ENCODE measurements around the gene TMSB10.
"Not testable (repeated sequence)": the region's sequence is repeated elsewhere in the genome, so short reads cannot be mapped to it uniquely, and the experiment has no call there.

TMSB10 gene

DNA sequence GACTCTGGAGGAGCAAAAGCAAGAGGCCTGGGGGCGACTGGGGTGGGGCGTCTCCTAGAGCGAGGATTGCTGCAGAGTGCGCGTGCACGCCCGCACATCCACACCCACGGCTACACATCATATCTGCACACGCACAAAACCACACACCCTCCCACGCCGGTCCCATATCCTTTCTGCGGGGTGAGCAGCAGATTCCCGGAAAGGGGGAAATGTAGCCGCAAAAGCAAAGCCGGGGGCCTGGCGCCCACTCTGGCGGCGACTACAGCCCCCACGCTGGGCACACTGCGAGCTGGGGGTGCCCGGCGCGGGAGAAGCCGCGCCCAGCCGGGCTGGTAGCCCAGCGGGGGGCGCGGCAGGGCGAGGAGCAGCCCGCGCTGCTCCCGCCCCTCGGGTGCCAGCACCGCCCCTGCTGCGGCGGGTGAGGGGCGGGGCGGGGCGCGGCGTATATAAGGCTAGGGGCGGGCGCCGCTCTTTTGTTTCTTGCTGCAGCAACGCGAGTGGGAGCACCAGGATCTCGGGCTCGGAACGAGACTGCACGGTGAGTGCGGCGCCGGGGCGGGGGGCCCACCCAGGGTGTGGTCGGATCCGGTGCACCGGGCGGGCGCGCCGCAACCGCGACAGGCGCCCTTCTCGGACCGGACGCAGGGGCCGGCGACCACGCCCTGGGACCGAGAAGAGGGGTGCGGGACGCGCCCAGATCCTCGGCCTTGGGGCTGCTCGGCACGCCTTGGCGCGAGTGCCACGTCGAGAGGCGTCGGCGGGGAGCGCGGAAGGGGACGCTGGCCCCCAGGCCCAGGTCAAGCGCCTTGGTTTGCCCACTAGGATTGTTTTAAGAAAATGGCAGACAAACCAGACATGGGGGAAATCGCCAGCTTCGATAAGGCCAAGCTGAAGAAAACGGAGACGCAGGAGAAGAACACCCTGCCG is at the start of gene TMSB10:
TSS of gene TMSB10 (plus strand) at position 476 of the 927 bp plus-strand sequence.
- DNase-seq (ENCODE audit: low spot score), result peak; percentile 92

DNA sequence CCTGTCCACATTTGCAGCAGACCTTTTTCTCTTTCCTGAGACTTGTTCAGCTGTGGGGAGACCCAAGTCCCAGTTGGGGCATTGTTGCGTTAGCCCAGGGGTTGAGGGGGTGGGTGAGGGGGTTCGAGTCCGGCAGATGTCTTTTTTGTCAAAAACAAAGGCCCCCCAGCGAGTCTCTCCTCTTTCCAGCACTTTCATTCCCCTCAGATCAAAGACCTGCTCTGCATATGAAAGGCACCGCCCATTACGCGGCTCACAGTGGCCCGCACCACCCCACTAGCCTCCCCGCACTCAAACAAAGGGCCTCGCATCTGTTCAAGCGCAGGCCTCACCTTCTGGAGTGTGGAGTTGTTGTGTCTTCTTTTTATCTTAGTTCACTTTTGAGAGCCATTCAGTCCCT is 49.7 kb upstream of the TMSB10 start:
- no peak for DNase-seq (ENCODE audit: low spot score)

DNA sequence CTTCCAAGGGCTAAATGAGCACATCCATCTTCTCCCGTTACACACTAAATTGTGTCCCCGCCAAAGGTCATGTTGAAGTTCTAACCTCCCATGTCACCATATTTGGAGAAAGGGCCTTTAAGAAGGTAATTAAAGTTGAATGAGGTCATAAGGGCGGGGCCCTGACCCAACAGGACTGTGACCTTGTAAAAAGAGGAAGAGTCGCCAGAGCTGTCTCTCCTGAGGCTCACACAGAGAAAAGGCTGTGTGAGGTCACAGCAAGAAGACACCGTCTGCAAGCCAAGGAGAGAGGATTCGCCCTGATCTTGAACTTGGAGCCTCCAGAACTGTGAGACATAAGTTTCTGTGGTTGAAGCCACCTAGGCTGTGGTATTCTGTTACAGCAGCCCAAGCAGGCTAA is 48.7 kb upstream of the TMSB10 start:
- peak; percentile 45 for DNase-seq (ENCODE audit: low spot score)

DNA sequence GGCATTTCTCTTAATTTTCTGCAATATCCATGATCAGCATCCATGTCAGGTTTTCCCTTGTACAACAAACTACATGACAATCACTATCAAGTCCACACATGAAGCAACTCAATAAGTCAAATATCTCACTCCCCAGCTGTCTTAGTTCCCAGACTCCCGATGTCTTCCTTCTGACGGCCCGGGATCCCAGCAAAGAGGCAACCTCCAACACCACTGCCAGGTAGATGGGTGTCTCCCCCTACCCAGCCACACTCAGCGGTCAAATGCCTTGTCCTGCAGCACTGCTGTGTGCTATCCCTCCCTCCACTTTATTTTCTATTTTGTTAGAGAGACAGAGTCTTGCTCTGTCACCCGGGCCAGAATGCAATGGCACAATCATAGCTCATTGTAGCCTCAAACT is 47.9 kb upstream of the TMSB10 start:
- no peak for DNase-seq (ENCODE audit: low spot score)

DNA sequence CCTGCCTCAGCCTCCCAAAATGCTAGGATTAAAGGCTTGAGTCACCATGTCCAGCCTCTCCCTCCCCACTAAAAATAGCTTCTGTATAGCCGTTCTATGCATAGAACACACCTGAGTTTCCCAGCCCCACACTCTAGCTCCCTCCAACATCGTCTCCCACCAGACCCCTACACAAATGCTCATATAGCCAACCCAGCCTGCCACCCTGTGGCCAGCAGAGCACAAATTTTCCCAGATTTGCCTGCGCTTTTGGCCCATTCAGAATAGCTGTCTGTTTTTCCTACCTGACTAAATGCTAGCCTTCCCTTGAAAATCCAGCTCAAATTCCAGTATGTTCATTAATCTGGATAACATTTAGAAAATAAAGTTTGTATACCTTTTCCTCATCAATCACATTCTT is 47.3 kb upstream of the TMSB10 start:
- no peak for DNase-seq (ENCODE audit: low spot score)

DNA sequence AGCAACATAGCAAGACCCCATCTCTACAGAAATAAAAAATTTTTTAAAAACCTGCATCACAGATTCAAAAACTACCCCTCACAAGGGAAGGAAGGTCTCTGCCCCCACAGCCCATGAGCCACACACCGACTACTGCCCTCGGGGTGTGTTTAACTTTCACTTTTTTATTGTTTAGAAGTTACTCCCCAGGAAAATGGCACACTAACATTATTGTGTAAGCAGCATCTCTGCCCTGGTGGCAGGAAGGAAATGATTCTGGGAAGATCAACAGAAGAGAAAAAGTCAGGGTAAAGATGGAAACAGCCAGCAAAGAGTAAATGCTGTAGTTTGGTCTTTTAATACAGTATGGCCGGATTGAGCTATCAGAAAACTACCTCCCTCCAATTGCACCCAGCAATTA is 46.5 kb upstream of the TMSB10 start:
- no peak for DNase-seq (ENCODE audit: low spot score)

DNA sequence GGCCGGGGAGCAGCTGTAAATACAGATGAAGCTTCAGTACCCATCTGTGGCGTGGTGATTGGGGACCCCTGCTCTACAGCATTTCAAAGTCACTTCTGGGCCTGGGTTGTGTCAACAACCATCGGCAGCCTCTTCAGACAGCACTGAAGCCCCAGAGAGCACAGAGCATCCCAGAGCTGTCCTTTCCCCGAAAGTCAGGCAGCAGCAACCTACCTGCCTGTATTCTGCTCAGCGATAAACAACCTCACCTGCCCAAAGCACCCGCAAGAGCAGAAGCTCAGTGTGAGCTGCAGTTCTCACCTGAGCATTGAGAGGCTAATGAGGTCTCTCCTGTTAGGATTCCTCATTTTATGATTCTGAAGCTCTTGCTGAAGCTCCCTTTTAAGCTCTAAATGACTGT is 43.9 kb upstream of the TMSB10 start:
- DNase-seq (ENCODE audit: low spot score), result no peak

DNA sequence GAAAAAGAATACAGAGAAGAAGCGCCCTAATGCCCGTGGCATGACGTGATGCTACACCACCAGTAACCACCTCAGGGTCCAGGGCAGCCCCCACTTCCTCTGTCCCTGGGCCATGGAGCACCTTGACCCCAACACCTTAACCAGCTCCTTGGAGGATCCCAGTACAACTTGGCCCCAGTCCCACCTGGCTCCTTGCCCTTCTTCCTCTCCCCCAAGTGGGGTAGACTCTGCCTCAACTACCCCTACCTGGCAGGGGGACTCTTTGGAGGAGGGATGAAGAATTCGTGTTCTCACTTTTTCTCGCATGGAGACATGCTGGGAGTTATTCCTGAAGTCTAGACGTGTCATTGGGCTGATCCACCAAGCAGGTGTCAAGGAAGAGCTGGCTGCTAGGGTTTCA is 43.5 kb upstream of the TMSB10 start:
- no peak for DNase-seq (ENCODE audit: low spot score)

DNA sequence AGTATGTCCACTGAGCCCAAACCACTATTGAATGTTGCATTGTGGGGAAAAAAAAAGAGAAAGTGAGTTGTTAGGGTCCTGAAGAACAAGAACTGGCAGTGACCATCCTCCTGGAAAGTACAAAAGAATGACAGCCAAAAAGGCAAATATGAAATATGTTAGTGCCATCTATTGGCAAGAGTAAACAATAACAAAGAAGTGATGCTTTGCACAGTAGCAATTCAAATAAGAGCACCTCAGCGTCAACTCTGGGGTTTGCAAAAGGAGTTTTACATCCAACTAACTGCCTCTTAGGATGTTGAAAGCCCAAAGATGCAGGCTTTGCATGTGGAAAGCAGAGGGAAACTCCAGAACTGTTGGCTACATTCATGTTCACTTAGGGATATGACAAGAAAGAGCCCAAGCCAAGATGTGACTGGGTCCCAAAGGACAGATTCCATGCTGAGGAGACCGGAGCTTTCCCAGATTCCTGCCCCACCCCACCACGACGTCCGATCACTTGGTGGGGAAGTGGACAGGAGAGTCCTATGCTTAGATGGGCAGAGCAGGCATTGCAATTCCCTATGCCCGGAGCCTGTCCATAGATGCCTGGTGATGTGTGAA is 40.2 kb upstream of the TMSB10 start:
- DNase-seq (ENCODE audit: low spot score), result peak; percentile 69

DNA sequence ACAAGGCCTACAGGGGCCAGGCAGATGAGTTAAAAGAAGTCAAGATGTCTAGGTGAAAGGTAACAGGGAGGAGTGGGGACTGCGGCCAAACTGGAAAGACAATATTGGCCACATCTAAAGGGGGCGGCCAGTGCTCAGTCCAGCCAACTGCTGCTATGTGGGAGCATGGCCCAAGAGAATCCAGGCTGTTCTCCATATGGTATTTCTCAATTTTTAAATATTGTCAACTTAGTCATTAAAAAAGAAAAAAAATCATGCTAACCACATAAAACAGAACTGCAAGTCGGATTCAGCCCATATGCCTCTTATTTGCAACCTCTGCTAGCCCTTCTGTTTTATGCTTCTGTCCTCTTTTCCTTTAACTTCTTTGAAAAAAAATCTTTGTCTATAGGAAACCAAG is 39.3 kb upstream of the TMSB10 start:
- no peak for DNase-seq (ENCODE audit: low spot score)

DNA sequence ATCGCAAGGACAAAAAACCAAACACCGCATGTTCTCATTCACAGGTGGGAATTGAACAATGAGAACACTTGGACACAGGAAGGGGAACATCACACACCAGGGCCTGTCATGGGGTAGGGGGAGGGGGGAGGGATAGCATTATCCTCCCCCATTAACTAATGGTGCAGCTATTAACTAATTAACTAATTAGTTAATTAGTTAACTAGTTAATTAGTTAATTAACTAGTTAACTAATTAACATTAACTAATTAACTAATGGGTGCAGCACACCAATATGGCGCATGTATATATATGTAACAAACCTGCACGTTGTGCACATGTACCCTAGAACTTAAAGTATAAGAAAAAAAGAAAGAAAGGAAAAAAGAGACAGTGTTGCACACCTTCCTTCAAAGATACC is 37.1 kb upstream of the TMSB10 start:
- DNase-seq (ENCODE audit: low spot score), result not testable (repeated sequence)

DNA sequence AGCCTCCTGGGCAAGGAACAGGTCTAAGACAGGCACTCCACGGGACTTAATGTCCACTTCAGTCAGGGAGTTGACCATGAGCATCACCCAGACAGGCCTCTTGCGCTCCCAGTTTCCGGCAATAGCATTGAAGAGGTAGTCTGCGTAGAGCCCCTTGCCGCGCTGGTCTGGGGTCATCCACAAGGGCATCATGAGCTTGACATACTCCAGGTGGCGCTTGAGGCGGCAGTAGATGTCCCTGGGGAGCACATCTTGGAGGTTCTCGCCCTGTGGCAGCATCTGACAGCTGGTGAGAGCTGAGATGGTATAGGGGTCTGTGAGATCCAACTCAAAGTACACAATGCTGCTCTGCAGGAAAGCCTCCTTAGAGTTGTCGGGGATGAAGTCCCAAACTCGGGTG is 35.1 kb upstream of the TMSB10 start:
- no peak for DNase-seq (ENCODE audit: low spot score)

DNA sequence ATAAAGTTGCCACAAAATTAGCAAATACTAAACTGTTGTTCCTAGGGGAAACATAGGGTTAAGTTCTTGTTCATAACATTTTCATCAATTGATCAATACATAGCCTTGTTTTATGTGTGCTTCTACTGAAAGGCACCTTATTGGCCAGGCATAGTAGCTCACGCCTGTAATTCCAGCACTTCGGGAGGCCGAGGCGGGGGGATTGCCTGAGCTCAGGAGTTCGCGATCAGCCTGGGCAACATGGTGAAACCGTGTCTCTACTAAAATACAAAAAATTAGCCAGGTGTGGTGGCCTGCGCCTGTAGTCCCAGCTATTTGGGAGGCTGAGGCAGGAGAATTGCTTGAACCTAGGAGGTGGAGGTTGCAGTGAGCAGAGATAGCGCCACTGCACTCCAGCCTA is 32.8 kb upstream of the TMSB10 start:
- not testable (repeated sequence) for DNase-seq (ENCODE audit: low spot score)

DNA sequence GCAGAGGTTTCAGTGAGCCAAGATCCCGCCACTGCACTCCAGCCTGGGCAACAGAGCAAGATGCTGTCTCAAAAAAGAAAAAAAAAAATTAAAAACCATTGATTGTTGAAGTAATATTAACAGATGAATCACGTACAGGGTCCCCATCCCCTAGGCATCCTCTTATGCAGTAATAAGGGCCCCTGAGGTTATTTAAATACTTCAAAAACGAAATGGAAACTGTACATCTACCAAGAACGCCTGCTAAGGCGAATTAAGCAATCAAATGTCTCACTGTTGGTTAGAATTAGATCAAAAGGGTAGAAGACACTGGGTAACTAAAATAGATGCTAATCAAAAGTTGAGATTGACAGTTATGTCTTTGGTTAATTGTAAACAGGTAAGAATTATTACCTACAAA is 32.1 kb upstream of the TMSB10 start:
- no peak for DNase-seq (ENCODE audit: low spot score)

DNA sequence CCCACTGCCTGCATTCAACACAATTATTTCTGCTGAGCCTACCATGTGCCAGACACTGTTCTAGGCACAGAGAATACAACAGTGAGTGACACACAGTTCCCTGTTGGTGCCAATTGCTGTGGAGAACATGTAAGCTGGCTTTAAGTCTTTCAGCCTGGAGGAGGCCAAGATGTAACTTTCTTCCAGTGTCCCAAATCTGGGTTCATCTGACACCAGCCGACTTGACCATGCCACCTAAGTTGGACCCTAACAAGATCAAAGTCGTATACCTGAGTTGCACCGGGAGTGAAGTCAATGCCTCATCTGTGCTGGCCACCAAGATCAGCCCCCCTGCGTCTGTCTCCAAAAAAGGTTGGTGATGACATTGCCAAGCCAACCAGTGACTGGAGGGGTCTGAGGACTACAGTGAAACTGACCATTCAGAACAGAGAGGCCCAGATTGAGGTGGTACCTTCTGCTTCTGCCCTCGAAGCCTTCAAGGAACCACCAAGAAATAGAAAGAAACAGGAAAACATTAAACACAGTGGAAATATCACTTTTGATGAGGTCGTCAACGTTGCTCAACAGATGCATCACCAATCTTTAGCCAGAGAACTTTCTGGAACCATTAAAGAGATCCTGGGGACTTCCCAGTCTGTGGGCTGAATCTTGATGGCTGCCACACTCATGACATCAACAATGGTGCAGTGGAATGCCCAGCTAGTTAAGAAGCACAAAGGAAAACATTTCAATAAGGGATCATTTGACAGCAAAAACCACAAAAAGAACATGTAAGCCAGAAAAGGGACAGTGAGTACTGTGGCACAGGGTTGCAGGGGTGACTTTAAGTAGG is 30.9 kb upstream of the TMSB10 start:
- peak; percentile 24 for DNase-seq (ENCODE audit: low spot score)

DNA sequence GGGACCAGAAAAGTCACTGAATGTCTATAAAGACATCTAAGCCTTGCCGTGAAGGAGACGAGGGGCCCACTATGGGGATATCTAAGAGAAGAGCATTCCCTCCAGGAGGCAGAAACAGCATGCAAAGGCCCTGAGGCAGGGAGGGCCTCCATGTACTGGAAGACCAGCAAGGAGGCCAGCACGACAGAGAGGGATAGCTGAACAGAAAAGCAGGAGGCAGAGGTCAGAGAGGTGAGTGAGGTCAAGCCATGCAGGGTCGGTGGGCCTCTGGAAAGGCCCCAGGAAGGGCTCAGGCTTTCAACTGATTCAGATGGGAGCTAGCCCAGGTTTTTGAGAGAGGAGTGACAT is 30.3 kb upstream of the TMSB10 start:
- no peak for DNase-seq (ENCODE audit: low spot score)

DNA sequence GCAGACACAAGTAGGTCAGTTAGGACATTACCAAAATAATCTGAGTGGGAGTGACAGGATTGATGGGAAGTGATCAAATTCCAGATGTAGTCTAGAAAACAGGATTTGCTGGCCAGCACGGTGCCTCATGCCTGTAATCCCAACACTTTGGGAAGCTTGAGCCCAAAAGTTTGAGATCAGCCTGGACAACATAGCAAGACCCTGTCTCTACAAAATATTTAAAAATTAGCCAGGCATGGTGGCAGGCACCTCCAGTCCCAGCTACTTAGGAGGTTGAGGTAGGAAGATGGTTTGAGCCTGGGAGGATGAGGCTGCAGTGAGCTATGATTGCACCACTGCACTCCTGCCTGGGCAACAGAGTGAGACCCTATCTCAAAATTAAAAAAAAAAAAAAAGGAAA is 29.8 kb upstream of the TMSB10 start:
- not testable (repeated sequence) for DNase-seq (ENCODE audit: low spot score)

DNA sequence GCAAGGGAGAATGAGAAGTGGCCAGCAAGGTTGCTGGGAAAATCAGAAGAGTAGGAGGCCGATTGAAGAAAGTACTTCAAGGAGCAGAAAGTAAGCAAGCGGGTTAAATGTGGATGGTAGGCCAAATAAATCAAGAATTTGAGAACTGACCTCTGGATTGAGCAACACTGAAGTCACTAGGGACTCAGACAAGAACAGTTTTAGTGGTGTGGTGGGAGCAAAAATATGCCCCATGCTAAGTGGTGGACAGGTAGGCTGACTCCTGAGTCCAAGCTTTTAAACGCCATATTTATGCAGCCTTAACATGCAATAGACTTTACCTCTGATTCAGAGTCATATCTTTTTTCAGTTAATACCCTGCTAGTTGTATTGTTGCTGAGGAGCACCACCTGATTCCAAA is 29.1 kb upstream of the TMSB10 start:
- DNase-seq (ENCODE audit: low spot score), result no peak

DNA sequence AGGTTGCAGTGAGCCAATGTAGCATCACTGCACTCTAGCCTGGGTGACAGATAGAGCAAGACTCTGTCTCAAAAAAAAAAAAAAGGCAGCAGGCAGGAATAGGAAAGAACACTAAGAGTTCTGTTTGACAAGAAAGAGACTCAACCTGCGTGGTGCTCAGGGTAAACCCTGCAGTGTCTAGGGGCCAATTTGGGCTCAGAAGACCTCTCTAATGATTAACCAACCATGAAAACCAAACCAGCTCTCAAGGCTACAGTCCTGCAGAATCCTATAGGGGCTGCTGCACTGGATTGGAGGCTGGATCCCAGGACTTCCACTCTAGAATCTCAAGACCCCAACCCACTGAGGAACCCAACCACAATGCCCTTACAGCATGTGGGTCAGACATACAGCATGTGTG is 27.0 kb upstream of the TMSB10 start:
- DNase-seq (ENCODE audit: low spot score), result no peak

DNA sequence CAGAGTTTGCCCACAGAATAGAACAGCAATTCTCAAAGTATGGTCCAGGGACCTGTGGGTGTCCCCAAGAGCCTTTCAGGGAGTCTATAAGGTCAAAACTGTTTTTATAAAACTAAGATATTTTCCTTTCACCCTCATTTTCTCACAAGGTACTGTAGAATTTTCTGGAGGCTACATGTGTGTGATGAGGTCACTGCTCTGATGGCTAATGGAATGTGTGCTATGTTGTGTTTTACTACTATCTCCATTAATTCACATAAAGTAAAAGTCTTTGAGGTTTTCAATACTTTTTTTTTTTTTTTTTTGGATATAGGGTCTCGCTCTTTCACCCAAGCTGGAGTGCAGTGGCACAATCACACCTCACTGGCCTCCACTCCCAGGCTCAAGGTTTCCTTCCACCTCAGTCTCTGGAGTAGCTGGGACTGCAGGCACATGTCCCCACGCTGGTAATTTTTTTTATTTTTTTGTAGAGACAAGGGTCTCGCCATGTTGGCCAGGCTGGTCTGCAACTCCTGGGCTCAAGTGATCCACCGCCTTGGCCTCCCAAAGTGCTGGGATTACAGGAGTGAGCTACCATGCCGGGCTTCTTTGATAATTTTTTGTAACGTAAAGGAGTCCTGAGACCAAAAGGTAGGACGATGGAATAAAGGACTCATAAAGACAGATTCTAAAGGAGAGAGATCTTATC is 26.4 kb upstream of the TMSB10 start:
- DNase-seq (ENCODE audit: low spot score), result no peak

DNA sequence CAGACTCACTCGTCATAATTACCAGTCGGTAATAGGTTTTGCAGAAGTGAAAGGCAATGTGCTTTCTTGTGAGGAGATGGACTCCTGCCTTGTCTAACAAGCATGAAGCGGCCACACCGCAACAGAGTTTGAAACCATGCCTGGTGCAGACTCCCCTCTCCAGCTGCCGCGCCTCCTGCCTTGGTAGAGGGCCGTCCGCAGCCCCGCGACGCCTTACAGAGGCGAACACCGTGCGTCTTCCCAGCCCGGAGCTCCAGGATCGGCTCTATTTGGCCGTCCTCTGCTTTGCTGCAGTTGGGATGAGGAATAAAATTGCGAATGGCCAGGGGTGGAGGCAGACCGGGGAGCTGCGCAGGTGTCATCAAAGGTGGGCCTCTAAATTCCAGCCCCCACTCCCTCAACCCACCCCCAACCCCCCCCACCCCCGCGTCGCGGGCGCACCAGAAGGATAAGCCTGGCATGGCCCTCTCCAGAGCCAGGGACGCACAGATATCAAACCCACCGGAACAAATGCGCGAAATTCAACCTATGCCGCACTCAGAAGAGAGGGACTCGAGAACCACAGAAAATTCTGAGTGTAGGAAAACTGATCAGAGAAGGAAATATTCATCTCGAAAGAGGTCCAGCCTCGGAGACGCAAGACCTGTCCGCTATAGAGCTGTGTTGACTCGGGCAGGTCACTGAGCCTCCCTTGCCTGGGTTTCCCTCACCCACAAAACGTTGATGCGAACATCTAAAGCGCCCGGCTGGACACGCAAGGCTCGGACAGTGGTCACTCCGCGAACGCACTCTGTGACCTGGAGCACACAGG is 25.7 kb upstream of the TMSB10 start:
- DNase-seq (ENCODE audit: low spot score), result no peak

DNA sequence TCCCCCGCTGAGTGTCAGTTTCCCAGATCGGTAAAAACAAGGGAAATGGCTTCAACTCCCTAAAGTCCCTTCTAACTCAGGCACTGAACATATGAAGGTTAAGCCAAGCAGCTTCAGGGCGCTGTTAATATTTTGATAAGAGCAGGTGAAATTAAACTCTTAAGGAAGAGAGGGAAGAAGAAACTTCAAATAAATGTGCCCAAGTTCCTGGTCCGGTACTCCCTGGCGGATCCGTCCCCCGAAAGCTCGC is 25.1 kb upstream of the TMSB10 start:
- DNase-seq (ENCODE audit: low spot score), result no peak

All from CD4-positive, alpha-beta T cell treated with Interleukin-2 at 100 ng/mL for 4 hours (primary cell).